ENCODE measurements around the gene RNPEPL1.

RNPEPL1 gene

GRCh38 chr2:240586919-240587800 is 18.9 kb downstream of the RNPEPL1 start:
- no peaks in the 10 kb centered on the region for H3K9me3 Mint-ChIP-seq
- ATAC-seq (peak; percentile 53), DNase-seq (peak; percentile 34 to 40)
- H3K27me3 Mint-ChIP-seq = no peaks in the 10 kb centered on the region
- H3K4me3 Mint-ChIP-seq = peak overlapping the region; percentile 80 to 94
- peak overlapping the region; percentile 88 to 91 for H3K27ac Mint-ChIP-seq
- peaks cover 63% of the 10 kb centered on the region for H3K4me1 Mint-ChIP-seq

- ATAC-seq (no peak), DNase-seq (no peak)
- H3K4me1 Mint-ChIP-seq = peaks cover 54% of the 10 kb centered on the region
- H3K9me3 Mint-ChIP-seq = no peaks in the 10 kb centered on the region
- no peaks in the 10 kb centered on the region for H3K27me3 Mint-ChIP-seq
- H3K4me3 Mint-ChIP-seq = peak overlapping the region; percentile 80 to 94
- peak overlapping the region in 1 of 2 donors; percentile 88 for H3K27ac Mint-ChIP-seq
These were observed 19.8 kb downstream of the RNPEPL1 start for GRCh38 chr2:240588006-240588655.

- no peak for ATAC-seq
- Mint-ChIP-seq H3K27me3 (no peaks in the 10 kb centered on the region), H3K4me1 (peaks cover 51% of the 10 kb centered on the region), H3K4me3 (peak overlapping the region; percentile 11 to 80), H3K27ac (peak overlapping the region in 1 of 2 donors; percentile 20), H3K9me3 (no peaks in the 10 kb centered on the region)
- DNase-seq = no peak
These were observed 20.4 kb downstream of the RNPEPL1 start for GRCh38 chr2:240588669-240589068.

GRCh38 chr2:240589375-240589774 is 21.1 kb downstream of the RNPEPL1 start:
- Mint-ChIP-seq H3K4me1 (peaks cover 48% of the 10 kb centered on the region), H3K27ac (no peak overlapping the region), H3K4me3 (no peak overlapping the region), H3K9me3 (no peaks in the 10 kb centered on the region), H3K27me3 (no peaks in the 10 kb centered on the region)
- DNase-seq (no peak), ATAC-seq (no peak)

- peaks cover 42% of the 10 kb centered on the region for H3K4me1 Mint-ChIP-seq
- no peak overlapping the region for H3K4me3 Mint-ChIP-seq
- DNase-seq = no peak
- H3K9me3 Mint-ChIP-seq = no peaks in the 10 kb centered on the region
- H3K27ac Mint-ChIP-seq = no peak overlapping the region
- ATAC-seq = no peak
- H3K27me3 Mint-ChIP-seq = no peaks in the 10 kb centered on the region
These were observed 21.7 kb downstream of the RNPEPL1 start for GRCh38 chr2:240589850-240590525.

GRCh38 chr2:240590681-240591111 is 22.4 kb downstream of the RNPEPL1 start:
- H3K4me3 Mint-ChIP-seq = no peak overlapping the region

GRCh38 chr2:240591226-240591625 is 22.9 kb downstream of the RNPEPL1 start:
- Mint-ChIP-seq H3K27me3 (no peaks in the 10 kb centered on the region), H3K27ac (peak overlapping the region in 1 of 2 donors; percentile 40)

More at GRCh38 chr2:240590681-240591111, 22.4 kb downstream of the RNPEPL1 start:
- no peak for ATAC-seq
- Mint-ChIP-seq H3K27ac (no peak overlapping the region), H3K9me3 (no peaks in the 10 kb centered on the region), H3K4me1 (peaks cover 37% of the 10 kb centered on the region), H3K27me3 (no peaks in the 10 kb centered on the region)
- no peak for DNase-seq

GRCh38 chr2:240591784-240592183 is 23.5 kb downstream of the RNPEPL1 start:
- Mint-ChIP-seq H3K4me3 (no peak overlapping the region), H3K4me1 (peaks cover 32% of the 10 kb centered on the region), H3K27ac (peak overlapping the region in 1 of 2 donors; percentile 48), H3K27me3 (no peaks in the 10 kb centered on the region), H3K9me3 (no peaks in the 10 kb centered on the region)
- ATAC-seq (no peak), DNase-seq (no peak)

More at GRCh38 chr2:240591226-240591625, 22.9 kb downstream of the RNPEPL1 start:
- peaks cover 32% of the 10 kb centered on the region for H3K4me1 Mint-ChIP-seq
- DNase-seq (no peak), ATAC-seq (no peak)
- H3K4me3 Mint-ChIP-seq = no peak overlapping the region
- H3K9me3 Mint-ChIP-seq = no peaks in the 10 kb centered on the region

GRCh38 chr2:240593026-240593702 is 24.9 kb downstream of the RNPEPL1 start:
- Mint-ChIP-seq H3K4me3 (no peak overlapping the region), H3K4me1 (peaks cover 21% of the 10 kb centered on the region), H3K9me3 (no peaks in the 10 kb centered on the region), H3K27ac (no peak overlapping the region), H3K27me3 (no peaks in the 10 kb centered on the region)
- DNase-seq = no peak
- ATAC-seq = no peak

GRCh38 chr2:240593703-240594451 is 25.6 kb downstream of the RNPEPL1 start:
- H3K27me3 Mint-ChIP-seq = no peaks in the 10 kb centered on the region

GRCh38 chr2:240594511-240595380 is 26.5 kb downstream of the RNPEPL1 start:
- H3K27ac Mint-ChIP-seq = peak overlapping the region in 1 of 2 donors; percentile 25
- DNase-seq (no peak), ATAC-seq (no peak)
- no peak overlapping the region for H3K4me3 Mint-ChIP-seq
- H3K27me3 Mint-ChIP-seq = no peaks in the 10 kb centered on the region
- no peaks in the 10 kb centered on the region for H3K9me3 Mint-ChIP-seq
- H3K4me1 Mint-ChIP-seq = peaks cover 6% of the 10 kb centered on the region

More at GRCh38 chr2:240593703-240594451, 25.6 kb downstream of the RNPEPL1 start:
- Mint-ChIP-seq H3K4me1 (peaks cover 14% of the 10 kb centered on the region), H3K9me3 (no peaks in the 10 kb centered on the region), H3K27ac (no peak overlapping the region), H3K4me3 (no peak overlapping the region)
- no peak for ATAC-seq
- DNase-seq = no peak

GRCh38 chr2:240595381-240596079 is 27.2 kb downstream of the RNPEPL1 start:
- DNase-seq = peak; percentile 40 to 54
- H3K4me1 Mint-ChIP-seq = peaks cover 6% of the 10 kb centered on the region
- H3K27ac Mint-ChIP-seq = peak overlapping the region; percentile 45 to 74
- H3K4me3 Mint-ChIP-seq = no peak overlapping the region
- H3K27me3 Mint-ChIP-seq = no peaks in the 10 kb centered on the region
- H3K9me3 Mint-ChIP-seq = no peaks in the 10 kb centered on the region
- ATAC-seq = peak; percentile 69

GRCh38 chr2:240596080-240596460 is 27.8 kb downstream of the RNPEPL1 start:
- ATAC-seq = no peak
- no peak for DNase-seq
- H3K27me3 Mint-ChIP-seq = no peaks in the 10 kb centered on the region
- H3K4me1 Mint-ChIP-seq = peaks cover 6% of the 10 kb centered on the region
- no peaks in the 10 kb centered on the region for H3K9me3 Mint-ChIP-seq
- H3K27ac Mint-ChIP-seq = peak overlapping the region in 1 of 2 donors; percentile 74
- H3K4me3 Mint-ChIP-seq = no peak overlapping the region

All from stimulated activated naive CD8-positive, alpha-beta T cell treated with anti-CD3 and anti-CD28 coated beads, Interleukin-15, amount 100 ng/mL, for 72 hours (primary cell).